ENCODE measurements around the gene VEGFA.
A peak's percentile ranks its signal among the peaks of the same experiment; 100 is the strongest.

VEGFA gene

GRCh38 chr6:43772681-43773049, 2.7 kb downstream of the VEGFA start:
- DNase-seq (ENCODE audit: low read depth), result no peak

- DNase-seq (ENCODE audit: low read depth), result peak; percentile 10
Observed at GRCh38 chr6:43773050-43773979, 3.3 kb downstream of the VEGFA start.

- DNase-seq (ENCODE audit: low read depth), result no peak
Observed at GRCh38 chr6:43773980-43774775, 4.2 kb downstream of the VEGFA start.

GRCh38 chr6:43774776-43775534, 4.9 kb downstream of the VEGFA start:
- DNase-seq (ENCODE audit: low read depth), result peak; percentile 37

GRCh38 chr6:43775535-43775885, 5.5 kb downstream of the VEGFA start:
- DNase-seq (ENCODE audit: low read depth), result no peak

GRCh38 chr6:43776115-43776798, 6.2 kb downstream of the VEGFA start:
- no peak for DNase-seq (ENCODE audit: low read depth)

- no peak for DNase-seq (ENCODE audit: low read depth)
Observed at GRCh38 chr6:43776799-43777776, 7.1 kb downstream of the VEGFA start.

GRCh38 chr6:43778131-43778855, 8.3 kb downstream of the VEGFA start:
- DNase-seq (ENCODE audit: low read depth), result no peak

- no peak for DNase-seq (ENCODE audit: low read depth)
Observed at GRCh38 chr6:43778976-43779851, 9.2 kb downstream of the VEGFA start.

GRCh38 chr6:43779852-43780236, 9.8 kb downstream of the VEGFA start:
- DNase-seq (ENCODE audit: low read depth), result no peak

GRCh38 chr6:43780293-43780692, 10.3 kb downstream of the VEGFA start:
- DNase-seq (ENCODE audit: low read depth), result no peak

GRCh38 chr6:43780941-43781928, 11.2 kb downstream of the VEGFA start:
- no peak for DNase-seq (ENCODE audit: low read depth)

GRCh38 chr6:43781941-43782704, 12.1 kb downstream of the VEGFA start:
- no peak for DNase-seq (ENCODE audit: low read depth)

GRCh38 chr6:43782764-43783513, 12.9 kb downstream of the VEGFA start:
- no peak for DNase-seq (ENCODE audit: low read depth)

GRCh38 chr6:43784049-43784855, 14.2 kb downstream of the VEGFA start:
- DNase-seq (ENCODE audit: low read depth), result no peak

Data from T follicular helper cell (primary cell).